Stimulated activated CD4-positive, alpha-beta T cell treated with anti-CD3 and anti-CD28 coated beads, Interleukin-15, amount 100 ng/mL, for 24 hours (primary cell): ENCODE results near the gene MID1IP1.

Source experiments
- DNase-seq: peaks from one replicate; pipeline ENCODE4 v3.0.0-alpha.2; 2020

The MID1IP1 gene

GRCh38 chrX:38800981-38801845 is at the start of gene MID1IP1:
MID1IP1 (plus strand) TSS chrX:38801459; CDS start chrX:38804947, 3,488 bp downstream.
- DNase-seq = peak; percentile 84

- peak; percentile 32 for DNase-seq
Observed at GRCh38 chrX:38754102-38754790, 47.0 kb upstream of the MID1IP1 start.

- DNase-seq = no peak
Observed at GRCh38 chrX:38754818-38755718, 46.2 kb upstream of the MID1IP1 start.

GRCh38 chrX:38760883-38761282 is 40.4 kb upstream of the MID1IP1 start:
- no peak for DNase-seq

GRCh38 chrX:38768079-38768478 is 33.2 kb upstream of the MID1IP1 start:
- no peak for DNase-seq

GRCh38 chrX:38770152-38770551 is 31.1 kb upstream of the MID1IP1 start:
- no peak for DNase-seq

GRCh38 chrX:38774249-38774648 is 27.0 kb upstream of the MID1IP1 start:
- DNase-seq = no peak

GRCh38 chrX:38796946-38797345 is 4.3 kb upstream of the MID1IP1 start:
- DNase-seq = no peak

GRCh38 chrX:38798956-38799355 is 2.3 kb upstream of the MID1IP1 start:
- no peak for DNase-seq

- no peak for DNase-seq
Observed at GRCh38 chrX:38799995-38800580, 1.2 kb upstream of the MID1IP1 start.

- DNase-seq = no peak
Observed at GRCh38 chrX:38803243-38803587, 2.0 kb downstream of the MID1IP1 start.

- DNase-seq = peak; percentile 86
Observed at GRCh38 chrX:38803588-38804431, 2.6 kb downstream of the MID1IP1 start.

GRCh38 chrX:38804432-38804681 is 3.1 kb downstream of the MID1IP1 start:
- no peak for DNase-seq

- DNase-seq = peak; percentile 50
Observed at GRCh38 chrX:38804682-38805431, 3.6 kb downstream of the MID1IP1 start.

- DNase-seq = peak; percentile 68
Observed at GRCh38 chrX:38805432-38806389, 4.5 kb downstream of the MID1IP1 start.

- no peak for DNase-seq
Observed at GRCh38 chrX:38806875-38807621, 5.8 kb downstream of the MID1IP1 start.

- no peak for DNase-seq
Observed at GRCh38 chrX:38807873-38808272, 6.6 kb downstream of the MID1IP1 start.

GRCh38 chrX:38811515-38812243 is 10.4 kb downstream of the MID1IP1 start:
- DNase-seq = no peak

GRCh38 chrX:38816155-38816554 is 14.9 kb downstream of the MID1IP1 start:
- peak; percentile 18 for DNase-seq
